Activated T-helper 1 cell treated with anti-CD3 and anti-CD28 coated beads, Interleukin-2, amount 50 U/mL, for 16 hours (primary cell): Measurements from ENCODE around the gene TRIM29.
A peak's percentile ranks its signal among the peaks of the same experiment; 100 is the strongest.

Experiments
- DNase-seq, 2 donors: peaks; one replicate each; pipeline ENCODE4 v3.0.0-alpha.2; 2020; ENCODE audit warnings: low read depth in 1 of 2, low spot score in 1 of 2

Gene TRIM29

DNA sequence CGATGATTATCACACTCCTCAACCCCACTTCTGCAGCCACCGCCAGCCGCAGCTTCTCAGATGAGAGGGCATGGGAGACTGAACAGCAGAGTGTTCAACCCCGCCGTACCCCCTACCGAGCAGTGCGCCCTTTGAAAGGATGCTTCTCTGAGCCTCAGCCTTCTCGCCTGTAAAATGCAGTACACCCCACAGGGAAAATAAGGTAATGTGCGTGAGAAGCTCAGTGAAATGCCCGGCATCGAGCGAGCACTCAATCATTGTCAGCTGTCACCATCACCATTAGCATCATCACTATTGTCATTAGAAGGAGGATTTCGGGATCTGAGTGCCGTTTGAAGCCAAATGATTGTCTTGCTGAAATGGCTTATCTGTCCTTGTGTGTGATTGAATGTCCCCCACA is 13.6 kb downstream of the TRIM29 start:
- no peak for DNase-seq

DNA sequence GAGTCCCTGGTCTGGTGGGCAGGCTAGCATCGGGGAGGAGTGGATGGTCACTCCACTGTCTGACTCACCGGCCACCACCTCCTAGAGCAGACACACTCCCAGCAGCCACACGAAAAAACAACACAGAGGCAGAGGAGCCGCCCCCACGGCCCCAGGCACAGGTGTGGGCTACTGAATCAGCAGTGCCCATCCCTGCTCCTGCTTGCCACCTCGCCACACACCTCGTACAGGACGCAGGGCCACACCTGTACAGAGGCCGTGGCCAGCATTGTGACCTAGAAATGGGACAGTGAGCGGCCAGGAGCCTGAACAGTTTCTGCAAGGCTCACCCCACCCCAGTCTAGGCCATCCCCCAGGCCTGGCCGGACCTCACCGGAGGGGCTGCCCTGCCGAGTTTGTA is 14.0 kb downstream of the TRIM29 start:
- no peak for DNase-seq

DNA sequence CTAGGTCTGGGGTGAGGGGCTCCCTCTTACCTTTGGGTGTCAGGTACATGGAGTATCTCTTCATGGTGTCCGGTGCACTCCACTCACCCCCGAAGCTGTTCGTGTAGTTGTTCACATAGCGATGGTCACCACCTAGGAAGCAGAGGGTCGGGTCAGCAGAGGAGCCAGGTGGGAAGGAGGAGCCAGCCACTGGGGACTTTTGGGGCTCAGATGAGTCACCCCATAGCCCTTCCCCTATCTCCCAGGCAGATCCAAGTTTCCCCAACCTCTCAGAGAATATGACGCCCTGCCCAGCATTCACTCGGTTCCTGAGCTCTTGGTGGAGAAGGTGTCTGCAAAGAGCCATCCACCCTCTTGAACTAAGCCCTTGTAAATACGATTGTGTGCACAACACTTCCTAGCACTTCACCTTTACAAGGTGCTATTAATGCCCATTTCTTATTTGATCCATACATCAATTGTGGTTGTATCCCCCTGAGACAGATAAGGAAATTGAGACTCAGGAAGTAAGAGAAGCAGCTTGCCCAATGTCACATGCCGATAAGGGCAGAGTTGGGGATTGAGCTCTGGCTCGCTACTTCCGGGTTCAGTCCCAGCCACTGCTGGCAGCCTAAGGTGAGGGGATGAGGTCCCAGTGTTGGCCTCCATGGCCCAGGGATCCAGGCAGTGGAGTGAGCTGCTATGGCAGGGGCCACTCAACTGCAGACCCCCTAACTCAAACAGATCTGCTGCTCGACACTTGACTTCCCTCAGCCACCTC is 14.8 kb downstream of the TRIM29 start:
- no peak for DNase-seq

DNA sequence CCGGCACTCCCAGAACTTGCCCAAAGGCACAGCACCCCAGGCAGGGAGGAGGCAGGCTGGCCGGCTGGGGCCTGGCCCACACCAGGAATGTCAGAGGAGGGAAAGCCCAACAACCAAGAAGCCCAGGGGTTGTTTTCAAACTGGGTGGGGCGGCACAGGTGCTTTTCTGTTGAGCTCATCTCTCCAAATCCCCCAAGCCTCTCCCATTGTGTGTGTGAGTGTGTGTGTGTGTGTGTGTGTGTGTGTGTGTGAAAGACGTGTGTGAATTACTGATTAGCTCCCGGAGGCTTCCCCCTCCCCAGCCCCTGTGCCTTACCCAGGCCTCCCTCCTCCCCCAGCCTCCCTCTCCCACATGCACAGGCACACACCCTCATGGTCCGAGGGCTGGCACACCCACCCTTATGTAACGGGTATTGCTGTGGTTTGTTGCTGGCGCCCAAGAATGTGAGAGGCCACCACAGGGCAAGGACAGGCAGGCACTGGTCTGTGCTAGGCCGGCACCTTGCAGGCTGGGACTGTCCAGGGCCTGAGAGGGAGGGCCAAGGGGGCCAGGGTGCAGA is 15.9 kb downstream of the TRIM29 start:
- DNase-seq, result no peak

DNA sequence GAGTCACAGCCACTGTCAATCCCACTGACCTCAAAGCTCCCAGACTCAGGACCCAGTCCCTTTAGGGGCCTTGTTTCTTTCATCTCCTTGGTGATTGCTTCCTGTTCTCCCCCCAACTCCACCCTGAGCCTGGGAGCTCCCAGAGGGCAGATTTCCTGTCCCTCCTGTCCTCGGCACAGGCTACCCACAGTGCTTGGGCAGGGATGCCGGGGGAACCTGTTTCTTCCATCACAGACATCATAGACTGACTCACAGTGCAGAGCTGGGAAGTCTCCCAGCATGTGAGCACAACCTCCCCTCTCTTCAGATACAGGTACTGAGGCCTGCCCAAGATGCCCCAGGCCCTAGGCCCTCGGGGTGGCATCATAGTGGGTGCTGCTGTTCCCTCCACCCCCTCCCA is 16.6 kb downstream of the TRIM29 start:
- no peak for DNase-seq

DNA sequence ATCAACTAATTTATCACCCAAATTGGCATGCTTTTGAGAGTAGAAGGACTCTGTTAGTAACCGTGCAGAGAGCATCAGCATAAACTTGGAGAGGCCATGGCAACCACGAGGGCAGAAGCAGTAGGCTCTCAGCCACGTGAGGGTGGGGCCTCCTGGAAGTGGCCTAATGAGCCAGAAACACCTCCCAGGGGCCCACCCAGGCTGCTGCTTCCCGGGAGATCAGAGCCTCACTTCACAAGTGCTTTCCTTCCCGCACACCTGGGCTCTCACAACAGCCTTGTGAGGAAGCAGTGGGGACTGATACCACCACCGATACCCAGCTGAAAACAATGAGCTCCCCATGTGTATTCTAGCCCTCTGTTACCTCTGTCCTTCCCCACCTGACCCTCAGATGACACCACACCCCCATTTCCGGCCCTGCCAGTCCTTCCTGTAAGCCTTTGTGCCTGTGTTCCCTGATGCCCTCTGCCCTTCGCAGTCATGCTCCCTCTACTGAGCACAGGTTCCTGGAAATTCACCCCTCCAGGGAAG is 17.0 kb downstream of the TRIM29 start:
- no peak for DNase-seq

DNA sequence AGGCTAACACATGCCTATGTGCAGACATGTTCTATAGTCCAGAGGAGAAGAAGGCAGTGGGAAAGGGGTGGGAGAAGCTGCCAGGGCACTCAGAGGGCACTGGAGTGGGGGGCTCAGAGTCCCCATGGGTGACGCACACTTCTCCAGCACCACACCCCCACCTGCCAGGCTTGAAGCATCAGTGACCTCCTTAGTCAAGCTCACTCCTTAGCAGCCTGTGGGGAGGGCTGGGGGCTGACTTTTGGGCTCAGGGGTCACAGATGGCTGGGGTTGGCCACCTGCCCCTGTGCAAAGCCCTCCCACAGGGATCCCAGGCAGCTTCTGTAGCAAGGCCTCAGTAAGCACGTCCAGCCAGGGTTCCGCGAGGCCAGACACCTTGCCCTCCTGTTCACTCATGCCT is 18.8 kb downstream of the TRIM29 start:
- no peak for DNase-seq

DNA sequence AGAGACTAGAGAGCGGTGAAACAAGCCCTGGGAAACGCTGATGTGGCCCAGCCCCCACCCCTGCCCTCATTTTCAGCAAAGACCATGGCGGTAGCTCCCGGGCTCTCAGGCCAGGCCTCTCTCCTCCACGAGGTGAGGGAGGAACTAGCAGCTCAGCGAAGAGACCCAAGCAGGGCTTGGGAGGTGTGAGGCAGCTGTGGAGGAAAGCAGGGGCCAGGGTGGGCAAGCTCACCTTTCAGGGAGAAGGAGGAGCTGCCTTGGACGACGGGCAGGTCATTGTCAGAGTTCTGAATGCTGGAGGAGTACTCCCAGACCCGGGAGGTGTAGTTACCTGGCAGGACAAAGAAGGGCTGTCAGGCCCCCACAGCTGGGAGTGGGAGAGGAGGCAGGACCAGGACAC is 19.9 kb downstream of the TRIM29 start:
- no peak for DNase-seq

DNA sequence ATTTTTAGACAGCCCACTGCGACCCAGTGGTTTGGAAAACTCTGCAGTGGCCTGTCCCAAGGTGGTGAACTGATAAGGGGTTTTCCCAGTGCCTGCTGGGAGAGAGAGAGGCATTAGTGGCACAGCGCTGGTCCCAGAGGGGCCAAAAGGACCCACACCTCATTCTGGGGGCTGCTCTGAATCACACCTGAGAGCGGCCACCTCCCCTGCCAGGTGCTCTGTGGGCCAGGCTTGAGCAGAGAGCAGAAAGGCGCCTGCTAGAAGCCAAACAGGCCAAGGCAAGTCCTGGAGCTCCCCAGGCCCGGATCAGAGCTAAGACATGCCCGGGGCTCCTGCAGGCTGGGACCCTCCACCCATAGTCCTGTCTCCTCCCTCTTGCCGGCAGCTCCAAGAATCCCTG is 20.9 kb downstream of the TRIM29 start:
- no peak for DNase-seq

DNA sequence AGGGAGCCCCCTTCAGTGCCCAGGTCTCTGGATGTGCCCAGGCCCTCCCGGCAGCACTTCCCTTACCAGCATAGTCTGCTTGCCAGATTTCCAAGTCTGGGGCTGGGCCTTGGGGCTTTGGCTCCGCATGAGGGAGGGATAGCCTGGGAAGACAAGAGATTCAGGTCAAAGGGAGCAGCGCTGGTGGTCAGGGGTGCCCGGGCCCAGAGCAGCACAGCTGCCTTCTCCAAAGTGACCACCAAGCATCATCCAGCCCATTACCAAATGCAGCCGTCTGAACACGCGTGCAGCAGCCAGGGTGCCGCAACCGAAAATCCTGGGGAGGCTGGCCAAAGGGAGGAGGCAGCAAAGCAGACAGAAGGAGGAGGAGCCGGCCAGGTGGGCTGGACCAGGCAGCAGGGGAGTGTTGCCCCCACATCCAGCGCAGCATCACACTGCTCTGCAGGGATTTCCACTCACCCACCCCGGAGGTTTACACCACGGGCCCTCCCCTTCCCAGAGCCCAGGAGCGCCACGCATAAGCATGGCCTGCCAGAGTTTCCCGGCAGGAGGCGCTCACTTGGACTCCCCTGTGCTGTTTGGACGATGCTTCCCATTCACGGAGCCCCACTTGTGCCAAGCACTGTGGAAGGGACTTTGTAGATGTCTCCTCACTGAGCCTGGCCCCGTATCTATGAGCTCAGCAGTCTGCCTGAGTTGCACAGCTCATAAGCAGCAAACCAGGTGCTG is 22.5 kb downstream of the TRIM29 start:
- no peak for DNase-seq

DNA sequence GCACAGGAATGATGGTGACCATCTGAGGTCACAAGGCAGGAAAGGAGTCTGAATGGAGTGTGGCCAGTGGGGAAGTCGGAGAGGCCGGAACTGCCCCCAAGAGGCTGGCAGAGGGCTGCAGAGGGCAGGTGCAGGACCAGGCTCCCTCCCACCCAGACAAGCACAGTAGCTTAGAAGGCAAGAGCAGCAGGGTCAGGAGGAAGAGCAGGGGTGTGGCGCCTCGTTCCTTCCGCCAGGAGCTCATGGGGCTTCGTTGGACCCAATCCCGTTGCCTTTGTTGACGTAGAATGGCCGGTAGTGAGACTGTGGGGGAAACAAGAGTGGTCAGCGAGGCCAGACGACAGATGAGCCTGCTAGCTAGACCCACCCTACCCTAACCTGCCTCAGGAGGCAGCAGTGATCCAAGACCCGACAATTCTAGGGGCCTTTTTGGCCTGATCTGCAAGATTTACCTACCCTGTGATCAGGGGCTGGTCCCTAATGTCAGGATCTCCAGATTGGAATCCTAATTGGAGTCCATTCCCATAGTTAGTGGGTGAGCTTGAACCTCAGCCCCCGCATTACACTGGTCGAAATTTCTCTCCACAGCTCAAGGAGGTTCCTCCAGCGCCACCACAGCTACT is 25.6 kb downstream of the TRIM29 start:
- DNase-seq, result no peak

DNA sequence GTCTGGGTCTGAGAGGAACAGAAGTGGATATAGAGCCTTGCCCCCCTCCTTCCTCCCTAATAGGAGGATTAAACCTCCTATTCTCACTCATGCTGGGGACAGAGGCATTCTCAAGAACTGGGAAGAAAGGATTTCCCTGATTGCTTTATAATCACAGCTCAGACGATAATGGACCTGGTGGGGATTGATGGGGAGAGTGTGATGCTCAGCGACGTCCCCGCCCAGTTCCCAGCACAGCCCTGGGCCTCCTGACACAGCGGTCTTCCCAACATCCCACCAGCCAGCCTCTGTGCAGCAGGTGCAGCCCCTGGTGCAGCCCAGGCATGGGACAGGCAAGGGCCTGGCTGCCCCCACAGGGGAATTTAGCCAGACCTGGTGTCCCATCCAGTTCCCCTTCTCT is 28.4 kb downstream of the TRIM29 start:
- DNase-seq, result no peak

DNA sequence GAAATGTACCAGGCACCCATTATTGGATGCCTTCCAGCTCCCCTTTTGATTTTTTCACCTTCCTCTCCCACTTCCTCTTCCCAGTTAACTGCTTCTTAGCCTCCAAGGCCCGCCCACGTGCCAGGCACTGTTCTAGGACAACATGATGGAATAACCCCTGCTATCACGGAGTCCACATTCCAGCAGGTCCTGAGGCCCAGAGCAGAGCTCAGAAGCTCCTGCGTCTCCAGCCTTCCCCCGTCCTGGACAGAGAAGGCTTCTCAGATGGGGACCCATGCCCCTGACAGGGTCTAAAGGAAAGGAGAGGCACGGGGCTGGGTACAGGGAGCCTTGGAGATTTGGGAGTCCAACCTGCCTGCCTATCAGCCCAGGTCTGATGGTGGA is 29.1 kb downstream of the TRIM29 start:
- DNase-seq, result no peak

DNA sequence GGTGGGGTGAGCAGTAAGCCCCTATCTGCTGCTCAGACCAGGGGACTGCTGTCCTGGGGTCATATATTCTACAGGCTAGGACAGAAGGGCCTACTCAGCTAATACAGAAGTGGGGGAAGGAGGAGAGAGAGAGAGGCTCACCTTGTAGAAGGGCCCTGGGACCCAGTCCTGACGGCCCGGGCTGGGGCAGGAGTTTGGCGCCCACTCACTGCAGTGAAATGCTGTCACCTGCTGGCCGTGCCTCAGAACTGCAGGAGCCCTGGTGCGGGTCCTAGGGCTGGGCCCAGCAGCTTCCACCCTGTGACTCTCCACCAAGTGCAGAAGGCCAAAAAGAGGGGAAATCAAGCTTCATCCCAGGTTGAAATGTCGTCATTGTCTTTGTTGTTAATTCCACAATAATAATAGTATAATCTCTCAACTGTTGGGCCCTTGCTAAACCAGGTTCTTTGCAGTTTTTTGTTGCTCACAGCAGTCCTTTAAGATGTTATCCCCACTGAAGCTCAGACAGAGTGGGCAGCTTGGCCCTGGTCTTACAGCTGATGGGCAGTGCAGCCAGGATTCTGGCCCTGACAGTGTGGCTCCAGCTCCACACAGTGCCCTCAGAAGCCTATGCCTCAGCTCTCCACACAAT is 29.6 kb downstream of the TRIM29 start:
- peak; percentile 24 to 28 for DNase-seq

DNA sequence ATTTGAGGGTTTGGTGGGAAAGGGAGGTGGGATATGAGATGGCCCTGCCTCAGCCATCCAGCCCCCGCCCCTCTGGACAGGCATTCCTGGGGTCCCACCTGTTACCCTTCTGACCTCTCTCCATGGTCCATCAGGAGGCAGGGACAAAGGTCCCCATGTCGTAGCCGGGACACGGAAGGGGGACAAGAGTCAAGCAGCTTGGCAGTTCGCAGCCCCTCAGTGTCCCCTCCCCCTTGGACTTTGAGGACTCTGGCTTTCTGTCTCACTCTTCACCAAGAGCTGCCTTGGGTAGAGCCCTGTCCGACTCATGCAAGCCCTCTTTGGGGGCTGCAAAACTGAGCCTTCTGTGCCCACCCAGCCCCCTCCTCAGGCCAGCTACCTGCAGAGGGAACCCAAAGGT is 30.2 kb downstream of the TRIM29 start:
- DNase-seq, result no peak

DNA sequence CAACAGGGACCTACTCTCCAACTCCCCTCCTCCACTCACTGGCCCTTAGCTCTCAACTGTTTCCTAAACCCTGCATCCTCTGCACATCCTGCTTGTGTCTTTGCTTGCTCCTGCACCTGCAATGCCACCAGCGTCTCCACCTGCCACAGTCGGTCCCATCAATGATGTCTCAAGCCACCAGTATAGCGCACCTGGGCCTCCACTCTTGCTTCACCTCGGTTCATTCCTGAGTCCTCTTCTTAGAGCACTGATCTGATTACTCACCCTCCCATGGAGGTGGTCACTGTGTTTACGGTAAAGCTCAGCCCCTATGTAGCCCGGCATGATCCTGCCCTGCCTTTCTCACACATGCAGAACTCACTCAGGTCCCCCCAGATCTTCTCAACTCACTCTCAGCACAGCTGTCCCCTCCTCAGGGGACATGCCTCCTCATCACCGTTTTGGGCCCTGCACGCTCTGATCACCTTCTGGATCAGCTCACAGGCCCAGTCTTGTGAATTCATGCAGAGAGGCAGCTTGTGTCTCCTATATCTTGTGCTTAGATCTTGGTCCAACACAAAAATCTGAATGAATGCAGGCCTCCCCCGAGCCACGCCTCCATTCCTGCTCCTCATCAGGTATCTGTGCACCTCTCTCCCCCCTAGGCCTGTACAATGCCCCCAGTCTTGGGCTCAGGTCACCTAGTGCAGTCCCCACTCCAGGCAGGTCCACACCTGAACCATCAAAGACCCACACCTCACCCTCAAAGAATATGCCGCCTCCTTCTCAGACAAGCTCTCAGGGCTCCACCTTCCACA is 31.4 kb downstream of the TRIM29 start:
- DNase-seq, result no peak

DNA sequence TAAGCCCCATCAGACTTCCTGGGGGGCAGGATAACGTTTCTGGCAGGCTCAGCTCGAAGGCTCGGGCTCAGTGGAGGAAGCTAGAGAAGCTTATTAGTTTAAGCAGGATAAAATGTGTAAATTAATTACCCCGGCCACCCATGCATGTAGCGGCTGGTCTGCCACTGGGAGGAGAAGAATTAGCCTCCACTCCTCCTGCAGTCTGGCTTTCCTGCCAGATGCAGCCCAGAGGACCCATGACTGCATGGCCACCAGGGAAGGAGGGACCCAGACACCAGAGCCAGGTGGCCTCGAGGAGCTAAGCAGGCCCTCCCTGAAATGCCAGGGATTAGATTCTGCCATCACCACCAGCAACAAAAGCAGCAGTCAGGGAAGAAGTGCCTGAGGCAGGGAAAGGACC is 32.3 kb downstream of the TRIM29 start:
- DNase-seq, result no peak

DNA sequence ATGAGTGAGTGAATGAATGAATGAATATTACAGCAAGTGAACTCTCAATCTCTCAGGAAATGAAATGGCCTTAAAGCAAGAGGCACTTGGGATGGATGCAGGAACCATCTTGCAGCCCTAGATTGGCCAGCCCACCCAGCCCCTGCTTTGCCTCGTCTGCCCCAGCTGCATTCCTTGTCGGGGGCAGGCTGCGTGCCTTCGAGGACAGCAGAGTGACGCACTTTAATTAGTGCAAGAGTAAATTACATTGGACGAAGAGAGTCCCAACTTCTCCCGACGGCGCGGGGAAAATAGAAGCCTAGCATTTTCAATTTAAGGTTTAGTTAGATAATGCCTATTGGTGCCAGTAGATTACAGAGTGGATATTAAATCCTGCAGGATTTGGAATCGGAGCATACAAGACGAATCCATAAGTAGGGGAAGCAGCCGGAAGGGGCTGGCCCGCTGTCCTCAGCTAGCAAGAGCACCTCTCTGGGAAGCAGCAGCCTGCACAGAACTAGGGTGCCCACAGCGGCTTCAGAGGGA is 33.8 kb downstream of the TRIM29 start:
- DNase-seq, result no peak

DNA sequence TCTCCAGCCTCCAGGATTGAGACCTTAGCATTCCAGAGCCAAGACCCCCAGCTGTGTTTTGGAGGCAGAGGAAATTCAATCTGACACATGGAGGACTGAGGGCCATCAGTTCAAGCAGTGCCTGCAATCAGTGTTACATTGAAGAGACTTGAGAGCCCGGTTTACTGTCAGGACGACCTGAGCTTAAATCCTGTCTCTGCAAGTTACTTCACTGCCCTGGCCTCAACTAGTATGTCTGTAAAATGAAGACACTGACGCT is 35.1 kb downstream of the TRIM29 start:
- no peak for DNase-seq

DNA sequence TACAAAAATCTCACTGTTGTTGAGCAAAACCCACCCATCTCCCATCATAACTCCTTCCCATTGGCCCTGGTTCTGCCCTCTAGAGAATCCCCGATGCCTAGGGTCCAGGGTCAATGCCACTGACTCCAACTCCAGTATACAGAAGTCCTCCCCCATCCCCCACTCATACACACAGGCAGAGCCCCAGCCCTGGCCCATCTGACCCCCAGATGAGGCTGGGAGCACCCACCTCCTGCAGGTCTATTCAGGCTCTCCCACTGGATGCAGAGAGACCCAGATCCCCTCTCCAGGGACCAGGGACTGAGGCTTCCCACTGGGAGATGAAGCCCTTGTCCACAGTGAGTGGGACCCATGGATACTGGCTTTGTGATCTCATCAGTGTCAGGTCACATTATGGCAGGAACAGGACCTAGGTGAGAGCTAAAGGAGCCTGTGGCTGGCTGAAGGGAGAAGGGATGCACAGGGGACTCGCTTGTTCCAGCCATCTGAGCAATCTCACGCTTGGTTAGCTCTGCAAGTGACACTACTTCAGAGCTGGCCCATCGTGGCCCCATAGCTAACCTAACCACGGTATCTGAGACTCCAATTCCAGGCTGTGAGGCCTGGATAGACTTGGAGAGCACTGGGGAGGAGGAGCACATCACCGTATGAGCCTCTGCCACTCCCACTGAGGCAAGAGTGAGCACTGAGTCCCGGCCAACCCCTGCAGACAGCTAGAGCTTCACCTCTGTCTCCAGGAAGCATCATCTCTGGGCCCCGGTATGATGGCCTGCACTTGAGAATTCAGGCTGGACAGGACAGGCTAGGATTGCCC is 35.7 kb downstream of the TRIM29 start:
- no peak for DNase-seq
